Measurements from ENCODE around the gene PREPL. TPM values are rescaled to one million over a fixed set of nuclear protein-coding genes. Genes with fewer than 3 reads are reported as not detected.
A peak's percentile ranks its signal among the peaks of the same experiment; 100 is the strongest.
"Not testable (repeated sequence)": the region's sequence is repeated elsewhere in the genome, so short reads cannot be mapped to it uniquely, and the experiment has no call there.

Gene PREPL
- total and polyA plus RNA-seq, 2 experiments from 2014 or later: 31.0 to 52.9 TPM

DNA sequence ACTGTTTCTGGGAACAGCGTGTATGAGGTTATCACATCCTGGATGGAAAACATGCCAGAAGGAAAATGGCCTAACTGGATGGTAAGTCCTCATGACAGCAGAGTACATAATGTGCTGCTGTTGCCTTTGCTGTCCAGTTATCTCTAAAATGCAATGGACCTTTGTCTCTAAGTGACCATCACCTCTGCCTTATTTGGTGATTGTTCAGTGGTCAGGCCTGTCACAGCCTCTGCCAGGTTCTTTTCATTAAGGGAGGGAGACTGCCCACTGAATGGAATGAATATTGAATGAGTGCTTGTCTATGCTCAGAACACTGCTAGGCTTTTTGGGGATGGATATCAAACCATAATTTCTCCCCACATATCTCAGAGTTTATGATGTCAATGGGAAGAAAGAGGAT is 57.0 kb downstream of the PREPL start:
- peak in 1 of 2 donors; percentile 7 for DNase-seq (ENCODE audit: low read depth in 1 of 2, low spot score in 1 of 2)
- Histone ChIP-seq H3K27me3 (no peaks in the 10 kb centered on the region), H3K36me3 (no peaks in the 10 kb centered on the region), H3K27ac (no peak overlapping the region), H3K4me3 (no peak overlapping the region), H3K4me1 (ENCODE audit: low read depth) (no peaks in the 10 kb centered on the region), H3K9me3 (ENCODE audit: low read depth) (peaks cover 3% of the 10 kb centered on the region)
- TF ChIP-seq, protein P1, sequence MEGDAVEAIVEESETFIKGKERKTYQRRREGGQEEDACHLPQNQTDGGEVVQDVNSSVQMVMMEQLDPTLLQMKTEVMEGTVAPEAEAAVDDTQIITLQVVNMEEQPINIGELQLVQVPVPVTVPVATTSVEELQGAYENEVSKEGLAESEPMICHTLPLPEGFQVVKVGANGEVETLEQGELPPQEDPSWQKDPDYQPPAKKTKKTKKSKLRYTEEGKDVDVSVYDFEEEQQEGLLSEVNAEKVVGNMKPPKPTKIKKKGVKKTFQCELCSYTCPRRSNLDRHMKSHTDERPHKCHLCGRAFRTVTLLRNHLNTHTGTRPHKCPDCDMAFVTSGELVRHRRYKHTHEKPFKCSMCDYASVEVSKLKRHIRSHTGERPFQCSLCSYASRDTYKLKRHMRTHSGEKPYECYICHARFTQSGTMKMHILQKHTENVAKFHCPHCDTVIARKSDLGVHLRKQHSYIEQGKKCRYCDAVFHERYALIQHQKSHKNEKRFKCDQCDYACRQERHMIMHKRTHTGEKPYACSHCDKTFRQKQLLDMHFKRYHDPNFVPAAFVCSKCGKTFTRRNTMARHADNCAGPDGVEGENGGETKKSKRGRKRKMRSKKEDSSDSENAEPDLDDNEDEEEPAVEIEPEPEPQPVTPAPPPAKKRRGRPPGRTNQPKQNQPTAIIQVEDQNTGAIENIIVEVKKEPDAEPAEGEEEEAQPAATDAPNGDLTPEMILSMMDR (IDR thresholded peaks at IDR 0.05; ENCODE audit: low read depth, low read length): no peak

DNA sequence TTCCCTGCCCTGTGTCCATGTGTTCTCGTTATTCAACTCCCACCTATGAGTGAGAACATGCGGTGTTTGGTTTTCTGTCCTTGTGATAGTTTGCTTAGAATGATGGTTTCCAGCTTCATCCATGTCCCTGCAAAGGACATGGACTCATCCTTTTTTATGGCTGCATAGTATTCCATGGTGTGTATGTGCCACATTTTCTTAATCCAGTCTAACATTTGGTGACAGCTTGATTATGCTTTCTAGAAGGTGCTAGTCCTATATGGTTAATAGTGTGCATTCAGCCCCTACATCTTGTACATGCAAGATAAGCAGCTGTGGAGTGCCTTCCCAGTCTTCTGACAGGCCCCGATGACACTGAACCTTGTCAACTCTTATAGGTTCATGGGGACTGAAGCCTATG is 57.5 kb downstream of the PREPL start:
- H3K27ac ChIP-seq; H3K4me3 ChIP-seq; H3K27me3 ChIP-seq; H3K4me1 ChIP-seq (ENCODE audit: low read depth); DNase-seq (ENCODE audit: low read depth in 1 of 2, low spot score in 1 of 2); H3K36me3 ChIP-seq; H3K9me3 ChIP-seq (ENCODE audit: low read depth): not testable (repeated sequence)

DNA sequence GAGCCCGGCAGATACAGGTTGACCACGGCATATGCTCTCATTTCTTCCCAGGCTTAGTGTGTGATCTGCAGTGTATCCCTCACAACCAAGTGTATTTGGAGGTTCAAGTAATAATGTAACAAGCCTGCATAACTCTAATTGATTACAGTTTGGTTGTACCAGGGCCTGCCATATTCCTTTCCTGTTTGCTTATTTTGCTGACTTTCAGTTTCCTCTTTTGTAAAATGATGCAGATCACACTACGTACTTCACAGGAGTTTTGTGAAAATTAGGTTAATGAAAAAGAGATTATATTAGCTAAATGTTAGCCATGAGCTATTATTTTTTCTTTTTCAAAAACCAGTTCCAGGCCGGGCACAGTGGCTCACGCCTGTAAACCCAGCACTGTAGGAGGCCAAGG is 60.2 kb downstream of the PREPL start:
- H3K27me3 ChIP-seq: no peaks in the 10 kb centered on the region
- no peaks in the 10 kb centered on the region for H3K9me3 ChIP-seq (ENCODE audit: low read depth)
- no peak for DNase-seq (ENCODE audit: low read depth in 1 of 2, low spot score in 1 of 2)
- no peaks in the 10 kb centered on the region for H3K4me1 ChIP-seq (ENCODE audit: low read depth)
- TF ChIP-seq, protein P1 (IDR thresholded peaks at IDR 0.05; ENCODE audit: low read depth, low read length): no peak
- H3K27ac ChIP-seq: no peak overlapping the region
- no peaks in the 10 kb centered on the region for H3K36me3 ChIP-seq
- H3K4me3 ChIP-seq: no peak overlapping the region

DNA sequence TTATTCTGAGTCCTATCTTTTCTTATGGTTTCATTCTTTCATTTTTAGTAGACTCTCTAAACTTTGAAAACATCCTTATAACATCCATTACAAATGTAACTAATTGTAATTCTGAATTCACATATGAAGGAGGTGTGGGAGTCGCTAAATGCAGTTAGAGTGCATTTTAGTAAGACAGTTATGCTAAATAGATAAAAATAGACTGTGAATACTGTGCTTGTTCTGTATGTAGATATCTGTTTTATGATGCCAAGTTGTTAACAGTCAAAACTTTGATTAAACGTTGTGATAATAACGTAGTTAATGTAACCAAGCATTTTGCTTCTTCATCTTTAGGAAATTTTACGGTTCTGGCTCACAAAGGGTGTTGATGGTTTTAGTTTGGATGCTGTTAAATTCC is 61.7 kb downstream of the PREPL start:
- Histone ChIP-seq H3K36me3 (no peaks in the 10 kb centered on the region), H3K27ac (no peak overlapping the region), H3K4me3 (no peak overlapping the region), H3K9me3 (ENCODE audit: low read depth) (no peaks in the 10 kb centered on the region), H3K27me3 (no peaks in the 10 kb centered on the region), H3K4me1 (ENCODE audit: low read depth) (no peaks in the 10 kb centered on the region)
- TF ChIP-seq, protein P1 (IDR thresholded peaks at IDR 0.05; ENCODE audit: low read depth, low read length): no peak
- no peak for DNase-seq (ENCODE audit: low read depth in 1 of 2, low spot score in 1 of 2)

DNA sequence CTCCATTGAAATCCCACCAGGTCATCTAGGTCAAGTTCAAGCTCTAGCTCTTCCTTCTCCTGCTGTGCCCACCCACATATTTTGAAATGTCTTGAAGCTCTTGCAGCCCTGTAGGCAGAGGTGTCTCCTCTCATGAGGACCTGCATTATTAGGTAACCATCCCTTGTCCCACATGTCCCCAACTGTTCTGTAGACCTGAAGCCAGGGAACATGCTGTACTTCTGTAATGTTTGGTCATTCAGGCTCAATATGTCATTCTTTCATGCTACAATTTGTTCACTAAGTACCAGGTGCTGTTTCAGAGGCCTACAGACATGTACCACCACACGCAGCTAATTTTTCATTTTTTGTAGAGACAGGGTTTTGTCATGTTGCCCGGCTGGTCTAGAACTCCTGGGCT is 63.9 kb downstream of the PREPL start:
- no peaks in the 10 kb centered on the region for H3K9me3 ChIP-seq (ENCODE audit: low read depth)
- H3K27me3 ChIP-seq: no peaks in the 10 kb centered on the region
- H3K36me3 ChIP-seq: no peaks in the 10 kb centered on the region
- H3K4me1 ChIP-seq (ENCODE audit: low read depth): no peaks in the 10 kb centered on the region
- H3K4me3 ChIP-seq: no peak overlapping the region
- DNase-seq (ENCODE audit: low read depth in 1 of 2, low spot score in 1 of 2): no peak
- H3K27ac ChIP-seq: no peak overlapping the region
- TF ChIP-seq, protein P1 (IDR thresholded peaks at IDR 0.05; ENCODE audit: low read depth, low read length): no peak

DNA sequence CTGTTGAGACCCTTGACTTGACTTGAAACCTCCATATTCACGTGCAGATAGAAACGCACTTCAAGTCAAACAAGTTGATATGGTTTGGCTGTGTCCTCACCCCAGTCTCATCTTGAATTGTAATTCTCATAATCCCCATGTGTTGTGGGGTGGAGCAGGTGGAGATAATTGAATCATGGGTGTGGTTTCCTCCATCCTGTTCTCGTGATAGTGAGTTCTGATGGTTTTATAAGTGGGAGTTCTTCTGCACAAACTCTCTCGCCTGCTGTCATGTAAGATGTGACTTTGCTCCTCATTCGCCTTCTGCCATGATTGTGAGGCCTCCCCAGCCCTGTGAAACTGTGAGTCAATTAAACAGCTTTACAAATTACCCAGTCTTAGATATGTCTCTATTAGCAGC is 64.6 kb downstream of the PREPL start:
- Histone ChIP-seq H3K36me3 (no peaks in the 10 kb centered on the region), H3K27me3 (no peaks in the 10 kb centered on the region)

More for the DNA sequence above, 64.6 kb downstream of the PREPL start:
- Histone ChIP-seq H3K9me3 (ENCODE audit: low read depth) (no peaks in the 10 kb centered on the region), H3K4me3 (no peak overlapping the region), H3K4me1 (ENCODE audit: low read depth) (no peaks in the 10 kb centered on the region), H3K27ac (no peak overlapping the region)
- TF ChIP-seq, protein P1 (IDR thresholded peaks at IDR 0.05; ENCODE audit: low read depth, low read length): no peak
- no peak for DNase-seq (ENCODE audit: low read depth in 1 of 2, low spot score in 1 of 2)

Measured in cardiac muscle cell (in vitro differentiated cells and primary cell).